GM21423 (cell line): ENCODE data around the gene AGPAT3.
"Not testable (repeated sequence)": the region's sequence is repeated elsewhere in the genome, so short reads cannot be mapped to it uniquely, and the experiment has no call there.

ENCODE experiments used
- ATAC-seq: cut with Tn5 transposase; IDR thresholded peaks from one replicate; pipeline ENCODE4 v1.9.1; 2021; ENCODE audit warnings: mild to moderate bottlenecking, moderate library complexity; ENCODE audit not compliant: unreplicated experiment

AGPAT3 gene

GRCh38 chr21:43834146-43834905 lies 30.7 kb upstream of the AGPAT3 start:
- ATAC-seq, result no peak

GRCh38 chr21:43835050-43835449 lies 30.0 kb upstream of the AGPAT3 start:
- ATAC-seq, result no peak

- no peak for ATAC-seq
Observed at GRCh38 chr21:43835861-43836260, 29.2 kb upstream of the AGPAT3 start.

DNA sequence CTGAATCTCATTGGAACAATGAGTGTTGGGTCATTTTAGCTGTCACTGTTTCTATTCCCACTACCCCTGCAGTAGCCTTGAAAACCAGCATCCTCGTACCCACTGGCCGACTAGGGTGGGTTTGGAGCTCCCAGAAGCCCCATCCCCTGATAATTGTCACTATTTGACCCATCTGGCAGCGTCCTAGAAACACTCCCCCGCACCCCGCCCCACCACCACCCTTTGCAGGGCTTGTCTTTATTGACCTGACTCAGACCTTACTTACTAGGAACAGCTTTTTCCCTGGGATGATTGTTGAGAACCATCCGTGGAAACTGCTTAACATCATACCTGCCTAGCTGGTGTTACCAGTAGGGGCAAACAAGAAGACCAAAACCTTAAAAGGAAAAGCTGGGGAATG lies 28.4 kb upstream of the AGPAT3 start:
- no peak for ATAC-seq

- ATAC-seq, result no peak
Observed at GRCh38 chr21:43840259-43840658, 24.8 kb upstream of the AGPAT3 start.

GRCh38 chr21:43842742-43843141 lies 22.3 kb upstream of the AGPAT3 start:
- ATAC-seq, result no peak

GRCh38 chr21:43844906-43845305 lies 20.1 kb upstream of the AGPAT3 start:
- not testable (repeated sequence) for ATAC-seq

GRCh38 chr21:43845386-43845785 lies 19.6 kb upstream of the AGPAT3 start:
- no peak for ATAC-seq

DNA sequence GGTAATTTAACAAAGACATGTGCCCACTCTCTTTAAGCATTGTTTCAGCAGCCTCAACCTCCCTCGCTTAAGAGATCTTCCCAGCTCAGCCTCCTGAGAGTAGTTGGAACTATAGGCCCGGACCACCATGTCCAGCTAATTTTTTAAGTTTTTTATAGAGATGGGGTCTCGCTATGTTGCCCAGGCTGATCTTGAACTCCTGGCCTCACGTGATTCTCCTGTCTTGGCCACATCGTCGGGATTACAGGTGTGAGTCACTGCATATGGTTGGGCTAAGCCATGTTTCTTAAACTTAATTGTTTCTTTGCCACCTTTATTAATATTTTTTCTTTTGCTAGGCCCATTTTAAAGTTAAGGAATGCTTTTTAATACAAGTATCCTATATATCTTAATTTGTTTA lies 18.6 kb upstream of the AGPAT3 start:
- ATAC-seq, result no peak

- ATAC-seq, result no peak
Observed at GRCh38 chr21:43847301-43847700, 17.7 kb upstream of the AGPAT3 start.

GRCh38 chr21:43848771-43849170 lies 16.3 kb upstream of the AGPAT3 start:
- ATAC-seq, result no peak

GRCh38 chr21:43849532-43850299 lies 15.3 kb upstream of the AGPAT3 start:
- ATAC-seq, result no peak

DNA sequence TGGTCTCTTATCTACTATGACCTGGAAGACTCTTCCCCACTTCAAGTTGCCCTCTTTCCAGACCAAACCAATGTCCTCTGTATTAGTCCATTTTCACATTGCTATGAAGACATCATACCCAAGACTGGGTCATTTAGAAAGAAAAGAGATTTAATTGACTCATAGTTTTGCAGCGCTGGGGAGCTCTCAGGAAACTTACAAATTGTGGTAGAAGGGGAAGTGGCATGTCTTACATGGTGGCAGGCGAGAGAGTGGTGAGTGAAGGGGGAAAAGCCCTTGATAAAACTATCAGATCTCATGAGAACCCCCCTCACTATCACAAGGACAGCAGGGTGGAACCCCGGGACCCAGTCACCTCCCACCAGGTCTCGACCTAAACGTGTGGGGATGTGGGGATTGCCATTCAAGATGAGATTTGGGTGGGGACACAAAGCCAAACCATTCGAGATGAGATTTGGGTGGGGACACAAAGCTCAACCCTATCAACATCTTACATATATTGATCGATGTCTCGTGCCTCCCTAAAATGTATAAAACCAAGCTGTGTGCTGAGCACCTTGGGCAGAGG lies 14.2 kb upstream of the AGPAT3 start:
- ATAC-seq, result no peak

DNA sequence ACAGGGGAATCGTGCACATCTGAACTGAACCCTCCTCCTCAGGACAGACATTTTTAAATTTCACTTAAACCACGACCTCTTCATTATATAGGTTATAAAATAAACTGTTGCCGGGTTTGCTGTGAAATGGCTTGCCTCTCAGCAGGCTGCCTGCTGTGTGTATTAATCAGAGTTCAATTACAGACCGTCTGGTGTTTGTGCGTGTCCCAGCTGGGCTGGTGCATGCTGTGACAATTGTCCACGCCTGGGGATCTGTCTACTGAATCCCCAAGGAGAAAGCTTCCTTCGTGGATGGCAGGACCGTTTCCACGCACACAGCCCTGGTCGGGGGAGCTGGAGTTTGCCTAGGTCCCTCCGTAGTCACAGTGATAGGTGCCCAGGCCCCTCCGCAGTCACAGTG lies 13.4 kb upstream of the AGPAT3 start:
- no peak for ATAC-seq

DNA sequence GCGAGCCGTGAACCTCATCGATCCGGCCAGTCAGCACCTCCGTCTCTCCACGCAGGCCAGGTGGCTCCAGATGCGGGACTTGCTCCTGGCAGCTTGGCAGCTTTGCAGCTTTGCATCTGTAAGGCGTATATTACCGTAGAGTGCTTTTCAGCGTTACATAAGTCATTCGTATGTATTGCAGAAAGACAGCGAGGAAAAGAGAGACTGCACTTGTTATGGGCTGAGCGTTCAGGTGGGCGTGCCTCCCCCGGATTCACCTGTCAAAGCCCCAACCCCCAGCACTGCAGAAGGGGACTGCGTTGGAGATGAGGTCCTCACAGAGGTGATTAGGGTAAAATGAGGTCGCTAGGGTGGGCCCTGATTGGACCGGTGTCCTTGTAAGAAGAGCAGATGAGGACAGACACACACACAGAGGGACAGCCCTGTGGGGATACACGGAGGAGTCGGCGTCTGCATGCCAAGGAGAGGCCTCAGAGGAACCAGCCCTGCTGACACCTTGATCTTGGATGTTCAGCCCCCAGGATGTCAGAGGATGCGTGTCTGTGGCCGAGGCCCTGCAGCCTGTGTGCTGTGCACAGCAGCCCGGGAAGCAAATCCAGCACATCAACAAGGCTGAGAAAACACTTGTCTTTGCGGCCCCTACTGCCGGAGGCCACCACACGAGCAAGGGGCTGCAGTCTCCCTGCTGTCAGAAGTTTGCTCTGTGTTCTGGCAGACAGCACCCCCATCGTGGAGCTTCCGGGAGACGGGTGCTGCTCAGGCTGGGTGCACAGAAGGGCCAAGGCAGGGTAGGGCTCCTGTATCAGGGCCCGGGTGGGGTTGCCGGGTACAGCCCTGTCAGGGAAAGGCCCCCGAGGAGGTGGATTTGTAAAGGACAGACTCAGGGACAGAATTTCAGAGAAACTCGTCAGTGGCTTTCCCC lies 10.9 kb upstream of the AGPAT3 start:
- no peak for ATAC-seq

DNA sequence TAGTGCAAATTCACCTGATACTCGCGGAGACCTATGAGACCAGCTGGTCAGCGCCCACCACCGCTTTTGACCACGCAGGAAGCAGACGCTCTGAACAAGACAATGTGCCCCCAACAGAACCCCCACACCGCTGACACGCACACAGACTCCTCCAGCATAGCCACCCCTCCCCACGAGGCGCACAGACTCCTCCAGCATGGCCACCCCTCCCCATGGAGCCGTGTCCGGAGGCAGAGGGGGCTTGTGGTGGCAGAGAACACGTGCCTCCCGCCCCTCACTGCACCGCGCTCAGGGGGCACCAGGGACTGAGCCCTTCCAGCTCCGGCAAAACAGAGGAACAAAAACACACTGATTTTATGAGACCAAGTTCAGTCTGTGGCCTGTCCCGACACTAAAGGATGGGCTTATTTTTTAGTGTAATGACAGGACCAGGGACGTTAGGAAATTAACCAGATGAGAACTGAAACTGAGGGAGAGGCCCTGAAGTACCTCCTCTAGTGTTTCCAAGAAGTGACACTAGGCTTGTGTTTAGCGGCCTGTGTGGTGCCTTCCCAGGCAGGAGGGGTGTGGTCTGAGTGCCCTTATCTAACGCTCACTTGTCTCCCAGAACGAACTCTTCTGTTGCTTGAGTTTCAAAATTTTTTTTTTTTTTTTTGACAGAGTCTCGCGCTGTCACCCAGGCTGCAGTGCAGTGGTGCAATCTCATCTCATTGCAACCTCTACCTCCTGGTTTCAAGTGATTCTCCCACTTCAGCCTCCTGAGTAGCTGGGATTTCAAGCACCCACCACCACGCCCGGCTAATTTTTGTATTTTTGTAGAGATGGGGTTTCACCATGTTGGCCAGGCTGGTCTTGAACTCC lies 10.0 kb upstream of the AGPAT3 start:
- no peak for ATAC-seq

GRCh38 chr21:43855955-43856354 lies 9.1 kb upstream of the AGPAT3 start:
- no peak for ATAC-seq

DNA sequence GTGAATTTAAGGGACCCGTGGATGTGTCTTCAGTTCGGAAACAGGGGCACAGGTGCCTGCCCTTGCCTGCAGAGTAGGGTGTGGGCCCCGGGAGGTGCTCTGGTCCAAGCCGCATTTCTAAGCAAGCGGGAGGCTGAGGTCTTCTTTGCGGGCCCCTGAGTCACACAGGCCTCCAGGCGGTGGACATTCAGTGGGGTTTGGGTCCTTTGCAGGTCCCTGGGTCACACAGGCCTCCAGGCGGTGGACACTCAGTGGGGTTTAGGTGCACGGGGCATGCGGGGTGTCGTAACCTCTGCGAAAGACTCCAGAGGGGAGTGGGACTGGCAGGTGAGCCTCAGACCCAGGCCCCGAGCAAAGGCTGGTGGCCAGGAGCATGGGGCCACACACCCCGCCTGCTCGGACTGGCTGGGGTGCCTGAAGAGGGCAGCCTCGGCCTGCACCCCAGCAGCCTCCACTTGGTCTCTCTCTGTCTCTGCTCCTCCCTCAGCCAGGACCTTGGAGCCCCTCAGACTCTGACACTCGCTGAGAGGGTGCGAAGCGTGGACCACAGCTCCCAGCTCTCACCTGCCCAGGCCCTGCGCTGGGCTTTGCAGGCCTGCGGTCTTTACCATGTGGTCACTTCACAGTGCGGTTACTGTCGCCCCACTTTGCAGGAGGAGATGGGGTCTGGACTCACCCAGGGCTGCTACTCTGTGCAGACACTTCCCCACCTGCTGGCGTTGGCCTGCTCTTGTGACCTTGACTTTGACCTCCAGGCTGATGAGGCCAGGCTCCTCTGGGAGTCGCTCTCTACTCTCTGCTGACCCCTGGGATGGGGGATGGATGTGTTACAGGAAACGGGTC lies 6.0 kb upstream of the AGPAT3 start:
- no peak for ATAC-seq

DNA sequence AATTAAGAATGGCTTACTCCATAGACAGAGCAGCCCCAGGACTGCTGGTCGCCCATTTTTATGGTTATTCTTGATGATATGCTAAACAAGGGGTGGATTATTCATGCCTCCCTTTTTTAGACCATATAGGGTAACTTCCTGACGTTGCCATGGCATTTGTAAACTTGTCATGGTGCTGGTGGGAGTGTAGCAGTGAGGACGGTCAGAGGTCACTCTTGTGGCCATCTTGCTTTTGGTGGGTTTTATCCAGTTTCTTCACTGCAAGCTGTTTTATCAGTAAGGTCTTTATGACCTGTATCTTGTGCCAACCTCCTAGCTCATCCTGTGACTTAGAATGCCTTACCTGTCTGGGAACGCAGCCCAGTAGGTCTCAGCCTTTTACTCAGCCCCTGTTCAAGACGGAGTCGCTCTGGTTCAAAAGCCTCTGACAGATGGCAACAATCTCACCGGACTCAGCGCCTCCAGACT lies 5.2 kb upstream of the AGPAT3 start:
- no peak for ATAC-seq
